ENCODE results near the gene HSFX3.
A peak's percentile ranks its signal among the peaks of the same experiment; 100 is the strongest.
"Not testable (repeated sequence)": the region's sequence is repeated elsewhere in the genome, so short reads cannot be mapped to it uniquely, and the experiment has no call there.

Gene HSFX3

DNA sequence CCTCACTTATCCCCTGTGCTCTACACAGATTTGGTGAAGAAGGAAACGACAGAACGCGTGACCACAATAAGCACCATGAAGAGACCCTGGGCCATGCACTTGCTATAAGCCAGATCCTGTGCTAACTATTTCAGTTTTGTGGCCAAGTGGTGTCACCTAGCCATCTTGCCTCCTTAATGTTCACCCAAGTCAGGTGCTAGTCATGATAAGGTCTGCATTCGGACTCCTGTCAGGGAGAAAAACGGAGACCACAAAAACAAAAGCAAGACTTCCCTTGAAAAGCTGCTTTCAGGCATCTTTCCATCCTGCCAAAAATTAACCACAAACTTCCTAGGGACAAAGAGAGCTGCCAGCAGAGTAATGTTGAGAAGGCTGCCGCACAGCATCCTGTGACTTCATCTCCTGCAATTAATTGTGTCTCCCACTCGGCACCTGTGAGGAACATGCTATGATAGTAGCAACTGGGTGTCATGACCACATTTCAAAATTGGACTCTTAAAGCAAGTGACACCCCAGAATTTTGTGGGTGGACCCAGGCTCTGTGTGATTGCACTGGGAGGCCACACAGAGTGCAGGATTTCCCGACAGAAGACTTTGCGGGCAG lies 35.8 kb downstream of the HSFX3 start:
- no peak for DNase-seq

DNA sequence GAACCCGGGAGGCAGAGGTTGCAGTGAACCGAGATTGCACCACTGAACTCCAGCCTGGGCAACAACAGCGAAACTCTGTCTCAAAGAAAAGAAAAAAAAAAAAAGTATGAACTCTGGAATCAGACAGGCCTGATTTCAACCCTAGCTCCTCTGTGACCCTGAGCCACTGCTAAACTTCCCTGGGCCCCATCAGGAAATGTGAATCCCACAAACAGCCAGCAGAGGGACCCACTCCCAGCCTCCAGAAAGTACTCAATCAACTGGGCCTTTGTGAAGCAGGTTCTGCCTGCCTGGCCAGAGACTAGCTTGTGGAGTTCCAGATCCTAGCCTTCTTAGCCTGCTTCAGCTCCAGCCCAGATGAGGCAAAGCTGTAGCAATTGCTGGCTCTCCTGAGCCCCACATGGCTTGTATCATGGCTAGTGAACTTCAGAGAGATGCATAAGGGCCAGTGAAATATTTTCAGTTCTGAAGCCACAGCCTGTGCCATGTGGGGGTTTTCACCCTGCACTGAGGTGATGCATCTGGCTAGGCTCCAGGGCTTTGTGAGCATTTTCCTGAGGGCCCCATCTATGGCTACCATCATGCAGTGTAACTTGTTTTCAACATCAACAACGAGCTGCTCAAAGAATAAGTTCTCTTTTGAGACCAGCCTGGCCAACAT lies 37.4 kb downstream of the HSFX3 start:
- DNase-seq: peak; percentile 3 to 68

DNA sequence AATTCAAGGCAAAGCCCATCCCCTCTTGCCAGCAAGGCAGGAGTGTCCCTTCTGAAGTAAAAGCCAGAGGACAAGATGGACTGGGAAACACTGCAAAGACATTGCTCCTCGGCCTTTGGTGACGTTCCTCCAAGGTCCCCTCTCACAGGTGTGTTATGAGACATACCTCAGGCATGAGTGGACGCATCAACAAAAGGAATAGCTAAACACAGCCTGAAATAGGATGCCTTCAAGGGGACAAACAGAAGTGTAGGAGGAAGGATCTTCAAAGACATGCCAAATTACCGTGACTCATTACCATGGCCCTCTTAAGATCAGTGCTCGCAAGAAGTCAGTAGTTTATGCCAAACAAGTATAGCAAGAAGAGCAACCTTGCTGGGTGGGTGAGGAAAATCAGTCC lies 38.6 kb downstream of the HSFX3 start:
- DNase-seq: no peak

DNA sequence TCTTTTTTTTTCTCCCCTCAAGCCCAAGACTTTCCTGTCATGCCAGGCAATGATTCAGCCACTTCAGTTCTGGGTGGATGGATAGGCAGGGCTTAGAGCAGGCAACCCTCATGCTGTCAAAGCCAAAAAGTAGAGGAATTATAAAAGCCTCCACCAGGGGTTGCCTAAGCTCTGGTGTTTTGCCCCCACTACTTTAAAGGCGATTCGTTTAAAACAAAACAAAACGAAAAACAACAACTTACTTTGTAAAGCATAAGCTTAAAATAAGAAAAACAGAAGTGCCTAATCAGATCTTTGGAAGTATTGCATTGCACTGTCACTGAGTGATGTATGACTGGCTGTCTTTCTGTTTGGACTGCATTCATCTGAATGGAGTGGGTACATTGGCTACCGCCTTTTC lies 39.3 kb downstream of the HSFX3 start:
- no peak for DNase-seq

DNA sequence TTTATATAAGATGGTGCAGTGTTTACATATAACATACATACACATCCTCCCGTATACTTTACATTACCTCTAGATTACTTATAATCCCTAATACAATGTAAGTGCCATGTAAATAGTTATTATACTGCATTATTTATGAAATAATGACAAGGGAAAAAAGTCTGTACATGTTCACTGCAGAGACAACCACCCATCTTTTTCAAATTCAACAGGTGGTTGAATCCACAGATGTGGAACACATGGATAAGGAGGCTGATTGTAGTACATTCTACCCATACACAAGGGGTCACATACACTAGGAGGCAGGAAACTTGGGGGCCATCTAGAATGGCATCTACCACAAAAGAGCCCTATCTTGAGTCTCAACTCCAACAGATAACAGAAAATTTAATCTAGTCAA lies 41.3 kb downstream of the HSFX3 start:
- DNase-seq: no peak

DNA sequence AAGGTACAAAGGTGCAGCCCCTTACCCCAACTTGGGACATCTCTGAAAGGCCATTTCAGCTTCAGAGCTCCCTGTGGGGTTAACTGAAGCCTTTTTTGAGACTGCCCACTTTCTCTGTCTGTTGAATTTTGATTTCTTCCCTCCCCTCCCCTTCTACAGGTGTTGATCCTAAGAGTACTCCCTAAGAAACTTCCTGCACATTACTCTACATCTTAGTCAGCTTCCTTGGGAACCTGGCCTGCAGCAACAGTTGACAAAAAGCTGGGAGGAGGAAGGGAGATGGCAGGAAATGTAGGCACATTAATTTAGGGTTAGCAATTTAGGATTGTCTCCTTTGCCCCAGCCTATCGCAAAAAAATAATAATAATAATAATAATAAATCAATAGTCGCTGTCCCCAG lies 43.4 kb downstream of the HSFX3 start:
- no peak for DNase-seq

DNA sequence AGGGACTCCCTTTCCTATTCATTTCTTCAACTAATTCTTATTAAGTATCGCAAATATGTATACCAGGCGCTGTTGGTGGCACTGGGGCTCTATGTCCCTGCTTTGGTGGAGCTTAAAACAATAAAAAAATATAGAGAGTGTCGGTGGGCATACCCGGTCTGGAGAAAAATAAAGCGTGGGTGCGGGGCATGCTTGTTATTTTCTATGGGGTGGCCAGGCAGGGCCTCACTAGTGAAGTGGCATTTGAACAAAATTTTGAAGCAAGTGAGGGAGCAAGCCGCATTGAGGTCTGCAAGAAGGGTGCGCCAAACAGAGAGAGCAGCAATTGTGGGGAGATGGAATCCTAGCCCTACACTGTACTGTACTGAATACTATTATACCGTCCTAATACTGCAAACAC lies 44.1 kb downstream of the HSFX3 start:
- DNase-seq: no peak

DNA sequence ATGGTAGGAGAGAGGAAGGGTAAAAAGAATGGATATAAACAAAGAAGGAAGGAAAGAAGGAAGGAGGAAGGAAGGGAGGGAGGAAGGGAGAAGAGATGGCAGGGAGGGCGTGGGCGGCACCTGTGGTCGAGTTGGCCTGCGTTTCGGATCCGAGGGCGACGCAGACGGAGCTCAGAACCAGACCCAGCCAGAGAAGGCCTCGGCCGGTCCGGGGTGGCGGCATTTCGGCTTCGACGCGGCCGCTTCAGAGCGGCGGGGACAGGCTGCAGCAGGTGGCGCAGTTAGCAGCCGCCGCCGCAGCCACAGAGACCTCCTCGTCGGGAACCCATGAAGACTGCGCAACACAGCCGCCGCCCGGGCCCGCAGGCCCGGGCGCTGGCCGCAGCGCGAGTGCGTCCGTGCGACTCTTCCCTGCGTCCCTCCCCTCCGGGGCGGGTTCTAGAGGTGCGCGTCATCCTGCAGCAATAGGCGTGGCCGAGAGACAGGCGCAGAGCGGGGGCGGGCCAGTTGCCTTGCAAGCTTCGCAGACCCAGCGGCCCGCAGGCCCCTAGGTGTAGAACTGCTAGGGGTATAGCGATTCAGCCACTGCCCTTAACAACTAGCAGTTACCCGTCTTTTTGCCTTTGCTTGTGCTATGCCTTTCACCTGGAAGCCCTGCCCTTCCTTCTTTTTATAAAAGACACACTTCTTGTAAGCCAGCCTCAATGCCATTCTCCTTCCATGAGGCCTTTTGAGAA lies 44.6 kb downstream of the HSFX3 start, which contains the start of gene IDS:
TSS of gene IDS (minus strand) at position 392 of the 737 bp plus-strand sequence. CDS start at position 223, 169 bp downstream.
- DNase-seq: peak; percentile 73 to 93

DNA sequence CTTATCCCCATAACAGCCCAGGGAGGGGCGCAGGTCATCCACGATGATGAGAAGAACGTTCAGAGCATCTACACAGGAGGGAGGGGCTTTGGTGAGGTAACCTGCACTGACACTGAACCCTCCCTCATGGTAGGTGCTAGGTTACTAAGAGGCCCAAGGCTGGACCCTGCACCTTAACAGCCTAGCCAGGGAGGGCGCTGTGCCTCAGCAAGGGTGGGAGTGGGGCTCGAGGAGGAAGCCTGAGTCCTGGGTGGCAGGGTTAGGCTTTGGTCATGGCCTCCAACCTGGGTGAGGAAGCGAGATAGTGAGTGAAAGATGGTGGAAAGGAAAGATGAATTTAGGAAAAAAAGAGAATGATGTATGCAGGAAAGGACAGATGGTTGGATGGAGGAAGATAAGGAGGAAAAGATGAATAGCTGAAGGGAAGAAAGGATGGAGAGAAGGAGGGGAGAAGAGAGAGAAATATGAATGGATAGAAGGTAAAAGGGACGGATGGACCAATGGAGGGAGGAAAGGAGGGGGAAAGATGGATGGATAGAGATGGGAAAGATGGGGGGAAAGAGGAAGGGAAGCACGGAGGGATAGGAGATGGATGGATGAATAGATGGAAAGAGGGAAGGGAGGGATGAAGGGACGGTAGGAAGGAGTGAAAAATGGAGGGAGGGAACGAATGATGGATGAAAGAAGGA lies 45.4 kb downstream of the HSFX3 start:
- peak; percentile 4 to 18 for DNase-seq

DNA sequence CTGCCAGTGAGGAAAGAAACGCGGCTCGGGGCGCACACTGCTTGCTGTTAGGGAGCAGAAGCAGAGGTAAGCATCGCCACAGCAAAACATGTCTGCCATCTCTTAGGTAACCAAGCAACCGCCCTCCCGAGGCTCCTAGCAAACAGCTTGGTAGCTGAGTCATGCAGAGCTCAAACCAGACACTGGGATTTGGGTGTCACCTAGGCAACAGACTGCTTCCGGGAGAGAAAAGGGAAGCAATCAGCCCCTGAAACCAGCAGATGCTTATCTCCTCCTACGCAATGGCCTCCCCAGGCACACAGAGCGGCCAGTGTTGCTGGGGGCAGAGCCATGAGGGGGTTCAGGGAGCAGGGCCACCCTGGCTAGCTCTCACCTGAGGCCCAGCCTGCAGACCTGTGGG lies 46.3 kb downstream of the HSFX3 start:
- not testable (repeated sequence) for DNase-seq

DNA sequence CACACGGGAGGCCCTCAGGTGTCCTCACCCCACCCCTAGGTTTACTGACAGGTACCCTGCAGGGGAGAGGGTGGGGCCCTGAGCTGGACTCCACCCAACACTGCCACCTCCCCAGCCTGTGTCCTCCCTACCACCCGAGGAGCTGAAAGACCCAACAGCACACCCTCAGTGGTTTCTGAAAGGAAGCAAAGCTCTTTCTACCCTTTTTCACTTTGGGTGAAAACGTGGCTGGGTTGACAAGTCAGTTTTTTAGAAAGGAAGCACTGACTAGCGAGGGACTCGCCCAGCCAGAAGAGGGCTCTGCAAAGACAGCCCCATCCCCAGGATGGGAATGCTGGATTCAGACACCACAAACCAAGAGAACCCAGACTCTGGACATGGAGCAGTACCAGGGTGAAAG lies 46.8 kb downstream of the HSFX3 start:
- DNase-seq: not testable (repeated sequence)

DNA sequence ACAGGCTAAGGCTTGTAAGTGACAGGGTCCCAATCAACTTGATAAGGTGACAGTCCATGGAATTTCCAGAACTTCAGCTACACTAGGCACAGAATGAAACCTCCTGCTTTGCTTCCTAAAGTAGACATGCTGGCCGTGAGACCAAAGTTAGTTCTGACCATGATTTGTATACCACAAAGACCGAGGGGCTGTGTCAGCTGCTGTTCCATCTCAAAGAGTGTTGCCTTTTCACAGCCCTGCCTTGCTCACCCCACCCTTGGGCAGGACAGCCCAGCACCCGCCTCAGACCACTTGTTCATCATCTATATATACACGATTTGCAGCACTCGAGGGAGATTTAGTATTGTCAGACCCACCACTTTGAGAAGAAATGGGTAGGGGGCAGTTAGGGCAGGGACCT lies 50.0 kb downstream of the HSFX3 start:
- no peak for DNase-seq

DNA sequence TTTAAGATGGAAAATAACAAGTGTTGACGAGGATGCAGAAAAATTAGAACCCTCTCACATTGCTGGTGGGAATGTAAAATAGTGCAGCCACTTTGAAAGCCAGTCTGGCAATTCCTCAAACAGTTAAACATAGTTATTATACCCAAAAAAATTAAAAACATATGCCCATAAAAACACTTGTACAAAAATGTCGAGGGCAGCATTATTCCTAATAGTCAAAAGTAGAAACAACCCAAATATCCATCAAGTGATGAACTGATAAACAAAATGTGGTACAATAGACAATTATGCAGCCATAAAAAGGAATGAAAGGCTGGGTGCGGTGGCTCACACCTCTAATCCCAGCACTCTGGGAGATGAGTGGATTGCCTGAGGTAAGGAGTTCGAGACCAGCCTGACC lies 51.0 kb downstream of the HSFX3 start:
- DNase-seq: no peak

Measured in NCI-H526 (cell line).